Activated CD4-positive, alpha-beta T cell treated with anti-CD3 and anti-CD28 coated beads, Interleukin-2, Interleukin-4, amounts not matched to agents 100 ng/mL and 50 ng/mL, durations not matched to agents 16 hours and 8 hours (primary cell): ENCODE data around the gene ANKRD36C.
"Not testable (repeated sequence)": the region's sequence is repeated elsewhere in the genome, so short reads cannot be mapped to it uniquely, and the experiment has no call there.

Experiments used
- DNase-seq: peaks from one replicate; pipeline ENCODE4 v3.0.0-alpha.2; 2020; ENCODE audit warnings: low spot score

ANKRD36C gene

GRCh38 chr2:95991351-95992094 is at the start of gene ANKRD36C:
Gene ANKRD36C (minus strand): TSS chr2:95991824. CDS start chr2:95991708, 116 bp downstream.
- DNase-seq: peak; percentile 24

- DNase-seq: not testable (repeated sequence)
These were observed 43.9 kb upstream of the ANKRD36C start for GRCh38 chr2:96035554-96035953.

GRCh38 chr2:96034792-96035191 is 43.2 kb upstream of the ANKRD36C start, which contains the start of gene GPAT2:
Gene GPAT2 (minus strand): TSS chr2:96034916. CDS start chr2:96032359, 2,557 bp downstream.
- DNase-seq: not testable (repeated sequence)

GRCh38 chr2:96033997-96034396 is 42.4 kb upstream of the ANKRD36C start:
- DNase-seq: not testable (repeated sequence)

GRCh38 chr2:96027725-96028325 is 36.2 kb upstream of the ANKRD36C start:
- DNase-seq: not testable (repeated sequence)

- not testable (repeated sequence) for DNase-seq
These were observed 34.1 kb upstream of the ANKRD36C start for GRCh38 chr2:96025755-96026154.

GRCh38 chr2:96025194-96025492 is 33.5 kb upstream of the ANKRD36C start:
- DNase-seq: no peak

- no peak for DNase-seq
These were observed 32.9 kb upstream of the ANKRD36C start for GRCh38 chr2:96024336-96025193.

- DNase-seq: not testable (repeated sequence)
These were observed 32.1 kb upstream of the ANKRD36C start for GRCh38 chr2:96023701-96024100.

GRCh38 chr2:96022701-96023447 is 31.2 kb upstream of the ANKRD36C start:
- peak; percentile 80 for DNase-seq

- DNase-seq: not testable (repeated sequence)
These were observed 30.5 kb upstream of the ANKRD36C start for GRCh38 chr2:96022126-96022525.

GRCh38 chr2:96021142-96021541 is 29.5 kb upstream of the ANKRD36C start:
- DNase-seq: not testable (repeated sequence)

GRCh38 chr2:96019909-96020590 is 28.4 kb upstream of the ANKRD36C start:
- not testable (repeated sequence) for DNase-seq

- not testable (repeated sequence) for DNase-seq
These were observed 24.7 kb upstream of the ANKRD36C start for GRCh38 chr2:96016321-96016720.

- not testable (repeated sequence) for DNase-seq
These were observed 21.2 kb upstream of the ANKRD36C start for GRCh38 chr2:96012792-96013264.

- DNase-seq: not testable (repeated sequence)
These were observed 20.6 kb upstream of the ANKRD36C start for GRCh38 chr2:96012086-96012791.

- DNase-seq: peak; percentile 44
These were observed 19.5 kb upstream of the ANKRD36C start for GRCh38 chr2:96011129-96011455.

- peak; percentile 96 for DNase-seq
These were observed 18.9 kb upstream of the ANKRD36C start for GRCh38 chr2:96010320-96011128.

- not testable (repeated sequence) for DNase-seq
These were observed 18.2 kb upstream of the ANKRD36C start for GRCh38 chr2:96009833-96010232.

GRCh38 chr2:96008051-96008450 is 16.4 kb upstream of the ANKRD36C start:
- DNase-seq: not testable (repeated sequence)
